Smooth muscle cell (in vitro differentiated cells): ENCODE measurements around the gene DPP10. TPM values are rescaled to one million over a fixed set of nuclear protein-coding genes. Genes with fewer than 3 reads are reported as not detected.

ENCODE experiments used
- DNase-seq: peaks from one replicate; lab custom pipeline; 2025; ENCODE audit not compliant: unreplicated experiment; lab: John Stamatoyannopoulos, UW
- H2AFZ ChIP-seq: fragments of 200-600 bp; sonication (generic); 2 replicates; pipeline ENCODE4 v1.6.0; 2016; ENCODE audit warnings: antibody characterized with exemption, low read depth, mild to moderate bottlenecking
- H3F3A ChIP-seq: fragments of 200-600 bp; sonication (generic); 2 replicates; pipeline ENCODE4 v1.6.0; 2017; ENCODE audit warnings: antibody characterized with exemption, low read depth
- H3K27ac ChIP-seq: fragments of 200-600 bp; sonication (generic); 2 replicates; pipeline ENCODE4 v1.5.1; 2016; ENCODE audit warnings: low read depth, mild to moderate bottlenecking
- H3K27me3 ChIP-seq: fragments of 200-600 bp; sonication (generic); 2 replicates; pipeline ENCODE4 v1.6.1; 2016; ENCODE audit warnings: low read depth, mild to moderate bottlenecking
- H3K36me3 ChIP-seq: fragments of 200-600 bp; sonication (generic); 2 replicates; pipeline ENCODE4 v1.5.1; 2016; ENCODE audit warnings: low read depth
- H3K4me1 ChIP-seq: fragments of 200-600 bp; sonication (generic); 2 replicates; pipeline ENCODE4 v1.5.1; 2016; ENCODE audit warnings: low read depth
- H3K4me2 ChIP-seq: fragments of 200-600 bp; sonication (generic); 2 replicates; pipeline ENCODE4 v1.6.0; 2016; ENCODE audit warnings: mild to moderate bottlenecking
- H3K4me3 ChIP-seq: fragments of 200-600 bp; sonication (generic); 2 replicates; pipeline ENCODE4 v1.5.1; 2016; ENCODE audit warnings: mild to moderate bottlenecking
- H3K79me2 ChIP-seq: fragments of 200-600 bp; sonication (generic); 2 replicates; pipeline ENCODE4 v1.6.0; 2016; ENCODE audit warnings: low read depth, mild to moderate bottlenecking
- H3K9ac ChIP-seq: fragments of 200-600 bp; sonication (generic); 2 replicates; pipeline ENCODE4 v1.6.0; 2016; ENCODE audit warnings: low read depth
- H3K9me3 ChIP-seq: fragments of 200-600 bp; sonication (generic); replicated peaks from 2 replicates; pipeline ENCODE4 v1.5.1; 2016; ENCODE audit warnings: low read depth
- H4K20me1 ChIP-seq: fragments of 200-600 bp; sonication (generic); 2 replicates; pipeline ENCODE4 v1.6.0; 2016; ENCODE audit warnings: low read depth
- WGBS: methylation state at CpG from one replicate; pipeline ENCODE4 v1.1.7; 2016; ENCODE audit warnings: low lambda C conversion rate; 5-methylcytosine and 5-hydroxymethylcytosine counted together
- polyA plus RNA-seq: library from polyadenylated mRNA; unstranded; fragments of >200 nt; fragmentation: Nextera tagmentation; extraction: Ambion mirVana; gene quantifications from 2 replicates; pipeline ENCODE4 v1.2.1, GENCODE V29; 2016
- total RNA-seq: library from RNA; depleted of rRNA; stranded (reverse); fragments of >200 nt; gene quantifications from 2 replicates; pipeline ENCODE4 v1.2.3, GENCODE V29; 2014
- TF ChIP-seq, protein P1 (sequence below): fragments of 200-600 bp; sonication (generic); IDR thresholded peaks from 2 replicates; pipeline ENCODE4 v1.5.1; 2017; ENCODE audit warnings: borderline replicate concordance, mild to moderate bottlenecking, antibody characterized with exemption; ENCODE audit not compliant: insufficient read depth, poor library complexity, severe bottlenecking

DPP10 gene
- total and polyA plus RNA-seq, 2 experiments from 2014 or later: 3.6 TPM; not detected in 1

DNA sequence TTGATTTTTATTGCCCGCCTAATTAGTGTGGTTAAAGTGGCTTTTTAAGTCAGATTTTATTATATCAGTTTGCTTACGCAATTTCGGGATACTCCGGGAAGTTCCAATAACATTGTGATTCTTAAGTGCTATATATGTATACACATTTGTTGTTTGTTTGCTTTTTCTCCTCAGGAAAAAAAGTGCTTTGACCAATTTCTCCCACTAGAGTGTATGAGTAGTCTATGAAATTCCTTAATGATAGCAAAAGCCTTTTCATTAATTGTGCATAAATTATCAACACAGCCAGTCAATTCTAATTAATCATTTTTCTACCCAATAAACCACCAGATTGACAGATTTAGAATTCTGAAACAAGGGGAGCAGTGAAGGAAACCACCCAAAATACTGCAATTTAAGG lies 172.2 kb downstream of the DPP10 start:
- Histone ChIP-seq H3K4me1 (no peaks in the 10 kb centered on the region), H3K9ac (no peak overlapping the region), H3K4me3 (no peak overlapping the region), H3F3A (no peaks in the 10 kb centered on the region), H2AFZ (no peak overlapping the region), H3K27me3 (peaks cover 6% of the 10 kb centered on the region), H3K4me2 (no peak overlapping the region), H3K9me3 (no peaks in the 10 kb centered on the region), H3K36me3 (no peaks in the 10 kb centered on the region), H3K27ac (no peak overlapping the region), H4K20me1 (no peaks in the 10 kb centered on the region), H3K79me2 (no peaks in the 10 kb centered on the region)
- WGBS: 90% methylated on average over 4 of the region's 4 CpGs
- no peak for DNase-seq
- TF ChIP-seq, protein P1, sequence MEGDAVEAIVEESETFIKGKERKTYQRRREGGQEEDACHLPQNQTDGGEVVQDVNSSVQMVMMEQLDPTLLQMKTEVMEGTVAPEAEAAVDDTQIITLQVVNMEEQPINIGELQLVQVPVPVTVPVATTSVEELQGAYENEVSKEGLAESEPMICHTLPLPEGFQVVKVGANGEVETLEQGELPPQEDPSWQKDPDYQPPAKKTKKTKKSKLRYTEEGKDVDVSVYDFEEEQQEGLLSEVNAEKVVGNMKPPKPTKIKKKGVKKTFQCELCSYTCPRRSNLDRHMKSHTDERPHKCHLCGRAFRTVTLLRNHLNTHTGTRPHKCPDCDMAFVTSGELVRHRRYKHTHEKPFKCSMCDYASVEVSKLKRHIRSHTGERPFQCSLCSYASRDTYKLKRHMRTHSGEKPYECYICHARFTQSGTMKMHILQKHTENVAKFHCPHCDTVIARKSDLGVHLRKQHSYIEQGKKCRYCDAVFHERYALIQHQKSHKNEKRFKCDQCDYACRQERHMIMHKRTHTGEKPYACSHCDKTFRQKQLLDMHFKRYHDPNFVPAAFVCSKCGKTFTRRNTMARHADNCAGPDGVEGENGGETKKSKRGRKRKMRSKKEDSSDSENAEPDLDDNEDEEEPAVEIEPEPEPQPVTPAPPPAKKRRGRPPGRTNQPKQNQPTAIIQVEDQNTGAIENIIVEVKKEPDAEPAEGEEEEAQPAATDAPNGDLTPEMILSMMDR: no peak

DNA sequence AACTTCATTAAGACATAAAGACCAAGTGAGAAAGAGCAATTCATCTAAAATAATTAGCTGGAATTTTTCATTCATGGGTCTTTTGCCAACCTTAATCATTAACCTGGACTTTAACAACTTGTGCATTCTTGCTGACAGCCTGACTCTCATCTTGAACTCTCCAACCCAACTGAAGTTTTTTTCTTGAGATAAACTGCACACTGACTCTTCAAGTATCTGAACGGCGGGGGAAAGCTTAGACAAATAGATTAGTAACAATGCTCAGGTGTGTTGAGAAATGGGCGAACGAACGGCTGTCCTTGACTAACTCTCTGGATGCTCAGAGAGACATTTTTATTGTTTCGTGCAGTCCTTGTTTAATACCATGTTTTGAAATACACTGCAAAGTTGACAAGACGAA lies 186.0 kb downstream of the DPP10 start:
- Histone ChIP-seq H3K4me2 (no peak overlapping the region), H3K9me3 (no peaks in the 10 kb centered on the region), H3K27ac (no peak overlapping the region), H3K27me3 (no peaks in the 10 kb centered on the region), H3K36me3 (no peaks in the 10 kb centered on the region), H3K4me3 (no peak overlapping the region), H3K4me1 (no peaks in the 10 kb centered on the region), H2AFZ (no peak overlapping the region), H3F3A (no peaks in the 10 kb centered on the region), H3K9ac (no peak overlapping the region), H3K79me2 (no peaks in the 10 kb centered on the region), H4K20me1 (no peaks in the 10 kb centered on the region)
- 87% methylated on average over 7 of the region's 7 CpGs for WGBS
- no peak for DNase-seq
- TF ChIP-seq, protein P1: no peak

DNA sequence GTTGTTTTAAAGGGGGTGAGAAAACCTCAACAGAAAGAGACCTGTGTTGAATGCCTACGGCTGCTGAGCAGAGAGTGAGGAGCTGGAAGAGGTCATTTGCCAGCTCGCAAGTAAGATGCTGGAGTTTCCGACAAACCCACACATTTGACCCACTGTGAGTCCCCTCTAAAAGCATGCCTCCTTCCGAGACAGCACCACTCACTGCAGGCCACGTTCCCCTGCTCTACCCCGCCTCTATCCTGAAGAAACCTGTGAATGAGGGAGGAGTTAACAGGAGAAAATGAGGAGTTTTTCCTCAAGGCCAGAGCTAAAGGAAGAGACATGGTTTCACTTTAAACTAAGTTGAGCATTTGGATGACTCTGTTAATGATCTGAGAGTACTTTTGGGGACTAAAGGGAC lies 188.7 kb downstream of the DPP10 start:
- 75% methylated on average over 6 of the region's 6 CpGs for WGBS
- no peak overlapping the region for H3K4me3 ChIP-seq
- H2AFZ ChIP-seq: no peak overlapping the region

More for the DNA sequence above, 188.7 kb downstream of the DPP10 start:
- H3K79me2 ChIP-seq: no peaks in the 10 kb centered on the region
- DNase-seq: no peak
- TF ChIP-seq, protein P1: no peak
- H4K20me1 ChIP-seq: no peaks in the 10 kb centered on the region
- H3K4me1 ChIP-seq: no peaks in the 10 kb centered on the region
- no peaks in the 10 kb centered on the region for H3K36me3 ChIP-seq
- no peak overlapping the region for H3K27ac ChIP-seq
- H3K9ac ChIP-seq: no peak overlapping the region
- no peak overlapping the region for H3K4me2 ChIP-seq
- no peaks in the 10 kb centered on the region for H3K9me3 ChIP-seq
- H3K27me3 ChIP-seq: no peaks in the 10 kb centered on the region
- no peaks in the 10 kb centered on the region for H3F3A ChIP-seq
